ENCODE results near the gene PRCP.
A peak's percentile ranks its signal among the peaks of the same experiment; 100 is the strongest.
"Not testable (repeated sequence)": the region's sequence is repeated elsewhere in the genome, so short reads cannot be mapped to it uniquely, and the experiment has no call there.

The PRCP gene

GRCh38 chr11:82900277-82901164 lies at the start of gene PRCP:
PRCP (minus strand) TSS chr11:82900430; CDS start chr11:82900402, 28 bp downstream.
- peak within 1 kb of the TSS; percentile 89 for H3K4me3 ChIP-seq (ENCODE audit: low read length)
- no peak for TF ChIP-seq CTCF (IDR thresholded peaks at IDR 0.05; ENCODE audit: insufficient read depth, low read depth, low read length, missing control alignments)
- DNase-seq (ENCODE audit: low read depth) = peak; percentile 94

- TF ChIP-seq CTCF (IDR thresholded peaks at IDR 0.05; ENCODE audit: insufficient read depth, low read depth, low read length, missing control alignments) = no peak
- H3K4me3 ChIP-seq (ENCODE audit: low read length) = no peak overlapping the region
- DNase-seq (ENCODE audit: low read depth) = no peak
Measured at GRCh38 chr11:82949352-82949751, 49.1 kb upstream of the PRCP start.

GRCh38 chr11:82945682-82946081 lies 45.5 kb upstream of the PRCP start:
- no peak overlapping the region for H3K4me3 ChIP-seq (ENCODE audit: low read length)
- no peak for DNase-seq (ENCODE audit: low read depth)
- TF ChIP-seq CTCF (IDR thresholded peaks at IDR 0.05; ENCODE audit: insufficient read depth, low read depth, low read length, missing control alignments) = no peak

GRCh38 chr11:82945041-82945440 lies 44.8 kb upstream of the PRCP start:
- DNase-seq (ENCODE audit: low read depth); H3K4me3 ChIP-seq (ENCODE audit: low read length): not testable (repeated sequence)

GRCh38 chr11:82944198-82944597 lies 44.0 kb upstream of the PRCP start:
- no peak overlapping the region for H3K4me3 ChIP-seq (ENCODE audit: low read length)
- TF ChIP-seq CTCF (IDR thresholded peaks at IDR 0.05; ENCODE audit: insufficient read depth, low read depth, low read length, missing control alignments) = no peak
- no peak for DNase-seq (ENCODE audit: low read depth)

GRCh38 chr11:82943430-82943829 lies 43.2 kb upstream of the PRCP start:
- not testable (repeated sequence) for H3K4me3 ChIP-seq (ENCODE audit: low read length); DNase-seq (ENCODE audit: low read depth)

GRCh38 chr11:82942376-82942775 lies 42.1 kb upstream of the PRCP start:
- no peak overlapping the region for H3K4me3 ChIP-seq (ENCODE audit: low read length)
- no peak for TF ChIP-seq CTCF (IDR thresholded peaks at IDR 0.05; ENCODE audit: insufficient read depth, low read depth, low read length, missing control alignments)
- no peak for DNase-seq (ENCODE audit: low read depth)

- DNase-seq (ENCODE audit: low read depth) = peak; percentile 31
- no peak for TF ChIP-seq CTCF (IDR thresholded peaks at IDR 0.05; ENCODE audit: insufficient read depth, low read depth, low read length, missing control alignments)
- H3K4me3 ChIP-seq (ENCODE audit: low read length) = no peak overlapping the region
Measured at GRCh38 chr11:82939456-82939855, 39.2 kb upstream of the PRCP start.
